ENCODE results near the gene GTF2H4.

Gene GTF2H4

GRCh38 chr6:30893666-30894065 is 14.3 kb upstream of the GTF2H4 start:
- H3K27ac ChIP-seq, result no peak overlapping the region
- peaks cover 98% of the 10 kb centered on the region for H3K36me3 ChIP-seq
- no peak for TF ChIP-seq CTCF (IDR thresholded peaks at IDR 0.05; ENCODE audit: low read depth, low read length)
- H3K4me3 ChIP-seq (ENCODE audit: low read depth, low read length), result no peak overlapping the region
- no peaks in the 10 kb centered on the region for H3K27me3 ChIP-seq (ENCODE audit: insufficient read depth, low read depth, severe bottlenecking)
- DNase-seq, result no peak
- no peaks in the 10 kb centered on the region for H3K9me3 ChIP-seq (ENCODE audit: severe bottlenecking)

DNA sequence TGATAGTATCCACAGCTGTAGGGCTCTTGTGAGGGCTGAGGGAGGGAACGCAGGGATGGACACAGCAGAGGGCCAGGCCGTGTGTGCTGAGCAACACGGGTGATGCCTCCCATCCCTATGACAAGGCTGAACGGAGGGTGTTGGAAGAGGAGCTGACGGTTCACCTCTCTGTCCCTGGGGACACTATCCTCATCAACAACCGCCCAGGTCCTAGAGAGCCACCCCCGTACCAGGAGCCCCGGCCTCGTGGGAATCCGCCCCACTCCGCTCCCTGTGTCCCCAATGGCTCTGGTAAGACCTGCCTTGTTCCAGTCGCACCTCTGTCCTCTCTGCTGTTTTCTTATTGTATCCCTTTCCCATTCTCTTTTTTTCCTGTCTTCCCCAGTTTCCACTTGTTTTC is 13.6 kb upstream of the GTF2H4 start:
- no peak for DNase-seq
- no peak for TF ChIP-seq CTCF (IDR thresholded peaks at IDR 0.05; ENCODE audit: low read depth, low read length)
- Histone ChIP-seq H3K4me3 (ENCODE audit: low read depth, low read length) (no peak overlapping the region), H3K27me3 (ENCODE audit: insufficient read depth, low read depth, severe bottlenecking) (no peaks in the 10 kb centered on the region), H3K9me3 (ENCODE audit: severe bottlenecking) (no peaks in the 10 kb centered on the region), H3K36me3 (peaks cover 98% of the 10 kb centered on the region), H3K27ac (no peak overlapping the region)

DNA sequence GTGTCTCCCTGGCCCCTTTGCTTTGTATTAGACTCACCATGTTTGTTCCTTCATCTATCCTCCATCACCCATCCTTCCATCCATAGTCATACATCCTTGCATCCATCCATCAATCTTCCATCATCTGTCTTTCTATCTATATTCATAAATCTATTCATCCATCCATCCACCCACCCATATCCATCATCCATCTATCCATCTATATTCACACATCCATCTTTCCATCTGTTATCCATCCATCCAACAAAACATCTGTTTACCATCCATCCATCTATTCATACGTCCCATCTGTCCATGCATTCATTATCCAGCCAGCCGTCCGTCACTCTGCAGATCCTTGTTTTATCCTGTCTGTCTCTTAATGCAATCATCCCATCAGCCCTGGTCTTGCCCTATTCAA is 13.1 kb upstream of the GTF2H4 start:
- Histone ChIP-seq H3K36me3 (peaks cover 98% of the 10 kb centered on the region), H3K27ac (no peak overlapping the region), H3K4me3 (ENCODE audit: low read depth, low read length) (no peak overlapping the region), H3K9me3 (ENCODE audit: severe bottlenecking) (no peaks in the 10 kb centered on the region), H3K27me3 (ENCODE audit: insufficient read depth, low read depth, severe bottlenecking) (no peaks in the 10 kb centered on the region)
- DNase-seq, result no peak
- no peak for TF ChIP-seq CTCF (IDR thresholded peaks at IDR 0.05; ENCODE audit: low read depth, low read length)

GRCh38 chr6:30895343-30895742 is 12.7 kb upstream of the GTF2H4 start:
- peaks cover 98% of the 10 kb centered on the region for H3K36me3 ChIP-seq

DNA sequence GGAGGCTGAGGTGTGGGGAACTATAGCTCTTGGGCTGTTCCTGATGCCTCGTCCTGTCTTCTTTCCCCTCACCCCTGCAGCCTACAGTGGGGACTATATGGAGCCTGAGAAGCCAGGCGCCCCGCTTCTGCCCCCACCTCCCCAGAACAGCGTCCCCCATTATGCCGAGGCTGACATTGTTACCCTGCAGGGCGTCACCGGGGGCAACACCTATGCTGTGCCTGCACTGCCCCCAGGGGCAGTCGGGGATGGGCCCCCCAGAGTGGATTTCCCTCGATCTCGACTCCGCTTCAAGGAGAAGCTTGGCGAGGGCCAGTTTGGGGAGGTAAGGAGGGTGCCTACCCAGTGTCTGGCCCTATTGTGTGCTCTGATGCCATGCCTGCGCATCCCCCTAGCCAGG is 11.5 kb upstream of the GTF2H4 start:
- DNase-seq, result no peak
- TF ChIP-seq CTCF (IDR thresholded peaks at IDR 0.05; ENCODE audit: low read depth, low read length), result no peak
- Histone ChIP-seq H3K36me3 (peaks cover 88% of the 10 kb centered on the region), H3K27me3 (ENCODE audit: insufficient read depth, low read depth, severe bottlenecking) (no peaks in the 10 kb centered on the region), H3K27ac (no peak overlapping the region), H3K9me3 (ENCODE audit: severe bottlenecking) (no peaks in the 10 kb centered on the region), H3K4me3 (ENCODE audit: low read depth, low read length) (no peak overlapping the region)

More at GRCh38 chr6:30895343-30895742, 12.7 kb upstream of the GTF2H4 start:
- Histone ChIP-seq H3K4me3 (ENCODE audit: low read depth, low read length) (no peak overlapping the region), H3K9me3 (ENCODE audit: severe bottlenecking) (no peaks in the 10 kb centered on the region), H3K27ac (no peak overlapping the region), H3K27me3 (ENCODE audit: insufficient read depth, low read depth, severe bottlenecking) (no peaks in the 10 kb centered on the region)
- DNase-seq, result no peak
- no peak for TF ChIP-seq CTCF (IDR thresholded peaks at IDR 0.05; ENCODE audit: low read depth, low read length)

- peaks cover 74% of the 10 kb centered on the region for H3K36me3 ChIP-seq
- no peaks in the 10 kb centered on the region for H3K27me3 ChIP-seq (ENCODE audit: insufficient read depth, low read depth, severe bottlenecking)
- DNase-seq, result no peak
- no peak for TF ChIP-seq CTCF (IDR thresholded peaks at IDR 0.05; ENCODE audit: low read depth, low read length)
- H3K27ac ChIP-seq, result no peak overlapping the region
- H3K4me3 ChIP-seq (ENCODE audit: low read depth, low read length), result no peak overlapping the region
- no peaks in the 10 kb centered on the region for H3K9me3 ChIP-seq (ENCODE audit: severe bottlenecking)
Observed at GRCh38 chr6:30897882-30898281, 10.1 kb upstream of the GTF2H4 start.

All from WERI-Rb-1 (cell line).